Measurements from ENCODE around the gene FA2H. TPM values are rescaled to one million over a fixed set of nuclear protein-coding genes. Genes with fewer than 3 reads are reported as not detected.

FA2H gene
- total RNA-seq, 6 experiments from 2014 or later, result 0.19 to 1.2 (median 0.22) TPM; not detected in 3

GRCh38 chr16:74729783-74730683 lies 44.6 kb downstream of the FA2H start:
- intact Hi-C loops (cut with DNase I), result no loop called here
- no peaks in the 10 kb centered on the region for H3K4me1 ChIP-seq
- 49% methylated on average over 9 of the region's 11 CpGs for WGBS (ENCODE audit: insufficient coverage, low coverage, low lambda C conversion rate, missing lambda C conversion rate)
- no peaks in the 10 kb centered on the region for H3K36me3 ChIP-seq
- ATAC-seq (no peak), DNase-seq (no peak)
- H3K27me3 ChIP-seq, result no peaks in the 10 kb centered on the region
- no peak overlapping the region for H3K4me3 ChIP-seq
- TF ChIP-seq POLR2A (IDR thresholded peaks at IDR 0.05) (no peak), CTCF (IDR thresholded peaks at IDR 0.05) (no peak)
- no peaks in the 10 kb centered on the region for H3K9me3 ChIP-seq
- no peak overlapping the region for H3K27ac ChIP-seq

- Histone ChIP-seq H3K4me1 (no peaks in the 10 kb centered on the region), H3K27ac (no peak overlapping the region), H3K4me3 (no peak overlapping the region), H3K9me3 (no peaks in the 10 kb centered on the region), H3K36me3 (no peaks in the 10 kb centered on the region), H3K27me3 (no peaks in the 10 kb centered on the region)
- no peak for TF ChIP-seq POLR2A (IDR thresholded peaks at IDR 0.05)
- WGBS (ENCODE audit: insufficient coverage, low coverage, low lambda C conversion rate, missing lambda C conversion rate), result 97% methylated on average over 4 of the region's 4 CpGs
- intact Hi-C loops (cut with DNase I), result no loop called here
- ATAC-seq (no peak), DNase-seq (no peak)
Measured at GRCh38 chr16:74727903-74728302, 46.7 kb downstream of the FA2H start.

DNA sequence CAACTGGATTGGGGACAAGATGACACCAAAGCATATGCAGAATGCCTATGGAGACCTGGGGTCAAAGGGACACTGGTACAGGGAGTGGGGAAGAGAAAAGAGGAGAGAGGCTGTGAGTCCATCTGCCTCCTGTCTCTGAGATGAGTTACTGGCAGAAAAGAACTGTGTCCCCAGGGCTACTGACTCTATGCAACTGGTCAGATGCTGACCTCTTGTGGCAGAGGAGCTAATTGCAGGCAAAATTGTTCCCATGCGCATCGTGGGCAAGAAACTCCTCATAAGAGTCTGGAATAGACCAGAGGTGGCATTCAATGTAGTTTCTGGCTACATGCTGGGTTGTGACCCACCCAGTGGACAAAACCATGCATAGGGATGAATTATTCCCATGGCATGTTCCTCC lies 47.9 kb downstream of the FA2H start:
- H3K36me3 ChIP-seq, result no peaks in the 10 kb centered on the region
- H3K4me3 ChIP-seq, result no peak overlapping the region
- TF ChIP-seq POLR2A (IDR thresholded peaks at IDR 0.05) (no peak), CTCF (IDR thresholded peaks at IDR 0.05) (peak in 3 of 4 donors; percentile 23 to 39 (median 27))
- H3K9me3 ChIP-seq, result no peaks in the 10 kb centered on the region
- no peaks in the 10 kb centered on the region for H3K4me1 ChIP-seq
- ATAC-seq (no peak), DNase-seq (peak in 1 of 3 donors; percentile 5)
- intact Hi-C loops (cut with DNase I), result no loop called here
- H3K27me3 ChIP-seq, result no peaks in the 10 kb centered on the region
- H3K27ac ChIP-seq, result no peak overlapping the region
- WGBS (ENCODE audit: insufficient coverage, low coverage, low lambda C conversion rate, missing lambda C conversion rate), result 60% methylated on average over 1 of the region's 2 CpGs

- intact Hi-C loops (cut with DNase I), result no loop called here
- no peak overlapping the region for H3K4me3 ChIP-seq
- no peak overlapping the region for H3K27ac ChIP-seq
- H3K4me1 ChIP-seq, result no peaks in the 10 kb centered on the region
- TF ChIP-seq CTCF (IDR thresholded peaks at IDR 0.05) (no peak), POLR2A (IDR thresholded peaks at IDR 0.05) (no peak)
- ATAC-seq (no peak), DNase-seq (peak in 1 of 3 donors; percentile 23)
- no peaks in the 10 kb centered on the region for H3K27me3 ChIP-seq
- no peaks in the 10 kb centered on the region for H3K36me3 ChIP-seq
- 86% methylated on average over 7 of the region's 12 CpGs for WGBS (ENCODE audit: insufficient coverage, low coverage, low lambda C conversion rate, missing lambda C conversion rate)
- no peaks in the 10 kb centered on the region for H3K9me3 ChIP-seq
Measured at GRCh38 chr16:74725651-74726455, 48.8 kb downstream of the FA2H start.

Measured in right lobe of liver (tissue), 6 donors.